HL-60/S4 treated with phorbol 12-myristate 13-acetate at 8.2 ng/mL for 4 days and 3 days (cell line): Measurements from ENCODE around the gene SIVA1.
"Not testable (repeated sequence)": the region's sequence is repeated elsewhere in the genome, so short reads cannot be mapped to it uniquely, and the experiment has no call there.

Experiments used
- in situ Hi-C: fragments of 300-500 bp; cut with MboI; formaldehyde crosslinking; loops from 2 replicates; pipeline ENCODE4 v1.15.0; 2022; ENCODE audit warnings: low sequenced_read_pairs

Gene SIVA1

GRCh38 chr14:104719343-104719742 is 33.6 kb upstream of the SIVA1 start:
- in situ Hi-C loops = no loop called here

GRCh38 chr14:104721505-104722431 is 31.2 kb upstream of the SIVA1 start:
- in situ Hi-C loops = no loop called here

- in situ Hi-C loops = no loop called here
Measured at GRCh38 chr14:104722938-104723650, 29.9 kb upstream of the SIVA1 start.

GRCh38 chr14:104723651-104724406 is 29.1 kb upstream of the SIVA1 start, which contains the start of gene ADSS1:
ADSS1 (plus strand) TSS chr14:104724229; CDS start chr14:104724271, 42 bp downstream.
- in situ Hi-C loops = no loop called here

GRCh38 chr14:104724407-104724980 is 28.5 kb upstream of the SIVA1 start:
- in situ Hi-C loops = no loop called here

GRCh38 chr14:104724981-104725771 is 27.8 kb upstream of the SIVA1 start:
- in situ Hi-C loops = no loop called here

- in situ Hi-C loops = no loop called here
Measured at GRCh38 chr14:104725772-104726548, 27.0 kb upstream of the SIVA1 start.

GRCh38 chr14:104726600-104727451 is 26.1 kb upstream of the SIVA1 start:
- in situ Hi-C loops = no loop called here

- in situ Hi-C loops = no loop called here
Measured at GRCh38 chr14:104728631-104729030, 24.3 kb upstream of the SIVA1 start.

GRCh38 chr14:104729176-104729834 is 23.6 kb upstream of the SIVA1 start:
- in situ Hi-C loops = not testable (repeated sequence)

- in situ Hi-C loops = no loop called here
Measured at GRCh38 chr14:104729835-104730181, 23.1 kb upstream of the SIVA1 start.

- in situ Hi-C loops = no loop called here
Measured at GRCh38 chr14:104730487-104730886, 22.5 kb upstream of the SIVA1 start.

- in situ Hi-C loops = no loop called here
Measured at GRCh38 chr14:104731320-104732294, 21.3 kb upstream of the SIVA1 start.

GRCh38 chr14:104732355-104732804 is 20.6 kb upstream of the SIVA1 start:
- in situ Hi-C loops = no loop called here

GRCh38 chr14:104732931-104733681 is 19.8 kb upstream of the SIVA1 start:
- in situ Hi-C loops = no loop called here

- in situ Hi-C loops = no loop called here
Measured at GRCh38 chr14:104734051-104734587, 18.8 kb upstream of the SIVA1 start.
